NCI-H128 (cell line): ENCODE results near the gene CAP2.

Experiments
- DNase-seq: peaks from one replicate; lab custom pipeline; 2025; ENCODE audit not compliant: unreplicated experiment; lab: John Stamatoyannopoulos, UW

CAP2 gene, protein sequence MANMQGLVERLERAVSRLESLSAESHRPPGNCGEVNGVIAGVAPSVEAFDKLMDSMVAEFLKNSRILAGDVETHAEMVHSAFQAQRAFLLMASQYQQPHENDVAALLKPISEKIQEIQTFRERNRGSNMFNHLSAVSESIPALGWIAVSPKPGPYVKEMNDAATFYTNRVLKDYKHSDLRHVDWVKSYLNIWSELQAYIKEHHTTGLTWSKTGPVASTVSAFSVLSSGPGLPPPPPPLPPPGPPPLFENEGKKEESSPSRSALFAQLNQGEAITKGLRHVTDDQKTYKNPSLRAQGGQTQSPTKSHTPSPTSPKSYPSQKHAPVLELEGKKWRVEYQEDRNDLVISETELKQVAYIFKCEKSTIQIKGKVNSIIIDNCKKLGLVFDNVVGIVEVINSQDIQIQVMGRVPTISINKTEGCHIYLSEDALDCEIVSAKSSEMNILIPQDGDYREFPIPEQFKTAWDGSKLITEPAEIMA

GRCh38 chr6:17392978-17393891 is at the start of gene CAP2:
TSS of gene CAP2 (plus strand) at chr6:17393595. CDS start at chr6:17421556, 27,961 bp downstream.
- peak; percentile 22 for DNase-seq

DNA sequence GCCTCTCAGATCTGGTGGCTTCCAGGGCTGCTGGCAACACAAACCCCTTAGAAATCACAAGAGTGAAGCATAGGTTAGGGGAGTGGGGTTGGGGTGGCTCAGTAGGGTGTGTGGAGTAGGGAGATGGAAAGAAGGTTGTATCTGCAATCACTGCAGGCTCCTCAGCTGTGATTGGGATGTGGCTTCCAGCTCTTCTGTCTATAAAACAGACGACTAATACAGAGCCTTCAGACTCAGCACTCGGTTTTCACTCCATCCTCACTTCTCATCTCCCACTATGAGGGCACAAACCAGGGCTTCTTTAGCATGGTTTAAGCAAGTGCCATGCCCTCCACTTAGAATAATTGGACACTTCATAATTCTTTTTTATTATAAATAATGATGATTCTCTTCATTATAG is 46.4 kb upstream of the CAP2 start:
- DNase-seq = no peak

GRCh38 chr6:17349427-17349826 is 44.0 kb upstream of the CAP2 start:
- no peak for DNase-seq

- DNase-seq = no peak
Observed at GRCh38 chr6:17352302-17352701, 41.1 kb upstream of the CAP2 start.

GRCh38 chr6:17353440-17354175 is 39.8 kb upstream of the CAP2 start:
- DNase-seq = no peak

DNA sequence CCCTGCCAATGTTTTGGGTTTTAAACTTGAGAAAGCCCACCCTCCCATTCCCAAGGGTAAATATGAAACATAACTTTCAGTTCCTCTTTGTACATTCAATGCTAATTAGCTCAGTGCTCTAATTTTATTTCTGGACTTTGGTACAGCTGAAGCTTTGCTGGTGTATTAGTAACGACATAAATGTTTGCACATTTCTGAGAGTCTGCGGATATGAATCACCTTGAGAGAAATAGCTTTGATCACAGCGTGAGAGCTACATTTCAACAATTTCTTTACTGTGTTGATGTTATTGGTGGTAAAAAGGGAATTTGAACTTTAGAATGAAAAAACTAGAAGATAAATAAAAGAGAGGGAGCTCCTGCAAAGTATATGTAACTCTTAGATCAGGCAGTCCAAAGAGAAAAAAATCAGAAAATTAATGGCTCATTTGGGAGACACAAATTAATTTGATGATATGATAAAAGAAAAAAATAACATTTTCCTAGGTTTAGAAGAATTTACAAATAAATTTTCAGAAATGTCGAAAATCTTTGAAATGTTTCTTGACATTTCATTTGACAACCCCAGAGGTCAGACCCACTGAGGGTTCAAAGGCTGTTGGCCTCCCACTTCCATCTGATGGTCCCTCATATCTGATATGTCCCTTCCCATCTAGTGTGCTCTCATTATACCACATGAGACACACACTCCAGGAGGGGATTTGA is 38.5 kb upstream of the CAP2 start:
- DNase-seq = no peak

- DNase-seq = no peak
Observed at GRCh38 chr6:17355404-17355774, 38.0 kb upstream of the CAP2 start.

DNA sequence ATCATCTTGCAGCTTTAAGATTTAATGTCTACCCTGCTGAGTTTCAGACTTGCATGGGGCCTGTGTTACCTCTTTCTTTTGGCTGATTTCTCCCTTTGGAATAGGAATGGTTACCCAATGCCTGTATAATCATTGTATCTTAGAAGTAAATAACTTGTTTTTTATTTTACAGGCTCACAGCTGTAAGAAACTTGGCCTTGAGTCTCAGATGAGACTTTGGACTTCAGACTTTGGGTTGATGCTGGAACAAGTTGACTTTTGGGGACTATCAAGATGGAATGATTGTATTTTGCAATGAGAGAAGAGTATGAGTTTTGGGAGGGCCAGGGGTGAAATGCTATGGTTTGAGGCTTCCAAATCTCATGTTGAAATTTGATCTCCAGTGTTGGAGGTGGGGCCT is 34.9 kb upstream of the CAP2 start:
- DNase-seq = no peak

DNA sequence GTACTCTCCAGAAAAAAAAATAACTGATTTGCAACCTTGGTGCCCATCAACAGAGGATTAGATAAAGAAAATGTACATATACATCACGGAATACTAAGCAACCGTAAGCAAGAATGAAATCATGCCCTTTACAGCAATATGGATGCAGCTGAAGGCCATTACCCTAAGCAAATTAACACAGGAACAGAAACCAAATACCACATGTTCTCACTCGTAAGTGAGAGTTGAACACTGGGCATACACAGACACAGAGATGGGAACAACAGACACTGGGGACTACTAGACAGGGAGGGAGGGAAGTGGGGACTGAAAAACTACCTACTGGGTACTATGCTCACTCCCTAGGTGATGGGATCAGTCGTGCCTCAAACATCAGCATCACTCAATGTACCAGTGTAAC is 32.8 kb upstream of the CAP2 start:
- DNase-seq = no peak

GRCh38 chr6:17361013-17361412 is 32.4 kb upstream of the CAP2 start:
- no peak for DNase-seq

DNA sequence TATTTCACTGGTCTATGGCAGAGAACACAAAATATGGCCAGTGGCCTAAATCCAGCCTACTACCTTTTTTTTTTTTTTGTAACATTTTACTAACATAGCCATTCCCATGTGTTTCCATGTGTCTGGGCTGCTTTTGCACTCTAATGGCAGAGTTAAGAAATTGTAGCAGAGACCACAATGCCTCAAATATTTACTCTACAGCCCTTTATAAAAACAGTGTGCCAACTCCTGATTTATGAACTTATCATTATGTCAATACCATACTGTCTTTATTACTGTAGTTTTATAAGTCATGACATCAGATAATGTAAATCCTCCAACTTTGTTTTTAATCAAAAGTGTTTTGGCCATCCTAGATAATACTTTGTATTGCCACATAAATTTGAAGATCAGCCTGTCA is 27.4 kb upstream of the CAP2 start:
- DNase-seq = no peak

DNA sequence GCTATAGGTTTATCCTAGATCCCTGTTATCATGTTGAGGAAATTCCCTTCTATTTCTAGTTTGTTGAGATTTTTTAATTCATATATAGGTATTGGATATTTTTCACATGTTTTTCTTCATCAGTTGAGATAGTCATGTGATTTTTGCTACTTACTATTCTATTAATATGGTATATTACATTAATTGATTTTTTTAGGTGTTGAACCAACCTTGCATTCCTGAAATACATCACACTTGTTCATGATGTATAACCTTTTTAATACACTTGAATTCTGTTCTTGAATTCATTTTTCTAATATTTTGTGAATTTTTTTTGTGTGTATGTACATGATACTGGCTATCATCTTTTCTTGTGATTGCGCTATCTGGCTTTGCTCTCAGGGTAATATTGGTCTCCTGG is 25.5 kb upstream of the CAP2 start:
- DNase-seq = no peak

DNA sequence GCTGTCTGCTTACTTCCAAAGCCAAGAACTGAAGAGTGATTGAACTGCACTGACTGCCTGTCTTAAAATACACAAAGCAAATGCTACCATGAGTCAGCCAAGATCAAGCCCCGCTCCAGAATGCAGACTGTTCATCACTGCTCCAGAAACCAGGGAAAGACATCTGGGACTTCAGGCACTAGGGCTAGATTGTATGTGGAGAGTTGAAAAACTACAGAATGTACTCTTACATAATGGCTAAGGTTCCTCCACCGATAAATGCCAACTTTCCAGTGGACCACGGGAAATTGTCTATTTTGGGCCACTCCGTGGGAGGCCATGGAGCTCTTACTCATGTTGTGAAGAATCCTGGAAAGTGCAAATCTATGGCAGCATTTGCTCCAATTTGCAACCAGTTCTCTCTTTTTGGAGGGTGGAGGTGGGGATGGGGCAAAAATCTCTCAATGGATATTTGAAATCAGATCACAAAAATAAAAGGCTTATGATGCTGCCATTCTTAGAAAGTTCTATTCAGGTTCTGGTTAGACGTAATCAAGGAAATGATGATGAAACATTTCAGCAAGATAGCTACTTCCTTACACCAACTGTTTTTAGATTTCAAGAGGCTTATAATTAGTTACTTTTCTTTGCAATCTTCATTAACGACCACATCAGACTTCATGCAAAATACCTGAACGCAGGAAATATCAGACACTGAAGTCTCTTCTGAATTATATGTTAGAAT is 11.8 kb upstream of the CAP2 start:
- no peak for DNase-seq

- no peak for DNase-seq
Observed at GRCh38 chr6:17385660-17386059, 7.7 kb upstream of the CAP2 start.

- no peak for DNase-seq
Observed at GRCh38 chr6:17388365-17388764, 5.0 kb upstream of the CAP2 start.

GRCh38 chr6:17389274-17389847 is 4.0 kb upstream of the CAP2 start:
- DNase-seq = no peak

DNA sequence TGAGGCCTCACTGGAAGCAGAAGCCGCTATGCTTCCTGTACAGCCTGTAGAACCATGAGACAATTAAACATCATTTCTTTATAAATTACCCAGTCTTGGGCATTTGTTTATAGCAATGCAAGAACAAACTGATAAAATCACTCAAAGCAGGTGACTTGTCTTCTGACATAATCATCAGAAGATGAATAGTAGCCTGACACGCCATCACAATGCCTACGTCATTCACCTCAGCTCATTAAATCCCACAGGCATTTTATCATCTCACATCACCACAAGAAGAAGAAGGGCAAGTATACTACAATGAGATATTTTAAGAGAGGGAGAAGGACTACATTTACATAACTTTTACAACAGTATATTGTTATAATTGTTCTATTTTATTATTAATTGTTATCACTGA is 3.1 kb upstream of the CAP2 start:
- no peak for DNase-seq

DNA sequence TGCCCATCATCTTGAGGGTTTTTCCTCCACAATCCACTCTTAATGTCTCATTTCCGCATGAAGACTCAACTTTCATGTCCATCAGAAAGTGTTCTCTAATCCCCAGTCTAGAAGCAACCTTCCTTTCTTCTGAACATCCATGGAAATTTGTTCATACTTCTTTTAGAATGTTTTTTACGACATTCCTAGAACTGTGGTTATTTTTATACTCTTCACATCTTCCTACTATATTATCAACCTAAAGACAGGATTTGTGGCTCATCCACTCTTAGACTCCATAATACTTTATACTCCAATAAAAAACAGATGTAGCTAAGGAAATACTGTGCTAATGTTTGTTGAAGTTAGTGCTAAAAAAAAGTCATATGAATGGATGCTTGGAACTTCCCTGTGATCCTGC is 1.4 kb upstream of the CAP2 start:
- DNase-seq = no peak

DNA sequence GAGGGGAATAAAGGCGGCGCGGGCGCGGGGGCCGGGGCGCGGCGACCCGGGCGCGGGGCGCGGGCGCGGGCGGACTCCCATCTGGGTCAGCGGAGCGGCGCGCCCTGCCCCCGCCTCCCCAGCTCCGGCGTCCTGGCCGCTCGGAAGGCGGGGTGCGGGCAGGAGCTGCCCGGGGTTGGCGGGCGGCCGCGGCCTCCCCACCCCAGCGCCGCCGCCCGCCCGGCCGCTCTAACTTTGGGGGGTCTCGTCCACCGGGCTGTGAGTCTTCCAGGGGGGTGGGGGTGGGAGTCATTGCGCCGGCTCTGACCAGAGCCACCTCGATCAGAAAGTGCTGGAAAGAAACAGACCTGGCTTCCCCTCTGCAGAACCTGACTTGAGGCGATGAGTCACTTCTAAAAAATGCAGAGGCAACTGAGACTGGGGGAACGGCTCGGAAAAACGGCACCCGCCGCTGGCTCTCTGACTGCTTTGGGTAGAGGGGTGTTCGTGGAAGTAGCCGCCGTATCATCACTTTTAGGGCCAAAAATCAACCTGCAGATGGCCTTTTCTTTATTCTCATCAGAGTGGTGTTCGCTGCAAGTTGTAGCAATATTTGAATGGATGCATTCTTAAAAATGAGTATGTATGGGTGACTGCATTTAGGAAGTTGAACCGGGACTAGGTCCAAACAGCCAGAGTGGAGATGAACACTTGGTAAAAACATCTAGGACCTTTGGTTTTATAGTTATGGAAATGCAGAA is 667 bp downstream of the CAP2 start:
- peak; percentile 16 for DNase-seq
